ENCODE results near the gene WDR37.

The WDR37 gene

GRCh38 chr10:1132584-1132983, 76.4 kb downstream of the WDR37 start:
- no peak for TF ChIP-seq CTCF (conservative IDR thresholded peaks at IDR 0.05; ENCODE audit: low read depth, low read length)
- no peak overlapping the region for H2AFZ ChIP-seq (ENCODE audit: low read depth)
- H3K9ac ChIP-seq, result no peak overlapping the region
- no peaks in the 10 kb centered on the region for H3K27me3 ChIP-seq (ENCODE audit: insufficient read depth, low read depth)
- no peak overlapping the region for H3K4me3 ChIP-seq (IDR thresholded peaks at IDR 0.05; ENCODE audit: insufficient read depth, low read depth, low read length)
- H3K36me3 ChIP-seq (ENCODE audit: insufficient read depth), result peaks cover 8% of the 10 kb centered on the region; the same call in 1 of the 2 replicates
- H3K27ac ChIP-seq, result no peak overlapping the region
- H3K79me2 ChIP-seq (ENCODE audit: insufficient read depth, low read depth), result no peaks in the 10 kb centered on the region
- no peaks in the 10 kb centered on the region for H4K20me1 ChIP-seq (ENCODE audit: insufficient read depth)
- H3K4me2 ChIP-seq, result no peak overlapping the region
- no peaks in the 10 kb centered on the region for H3K4me1 ChIP-seq (ENCODE audit: low read depth, poor library complexity, severe bottlenecking)

- Histone ChIP-seq H2AFZ (ENCODE audit: low read depth) (no peak overlapping the region), H3K79me2 (ENCODE audit: insufficient read depth, low read depth) (no peaks in the 10 kb centered on the region), H3K4me3 (IDR thresholded peaks at IDR 0.05; ENCODE audit: insufficient read depth, low read depth, low read length) (no peak overlapping the region), H3K4me2 (no peak overlapping the region), H3K36me3 (ENCODE audit: insufficient read depth) (peaks cover 8% of the 10 kb centered on the region; the same call in 1 of the 2 replicates), H4K20me1 (ENCODE audit: insufficient read depth) (no peaks in the 10 kb centered on the region), H3K9ac (no peak overlapping the region), H3K27ac (no peak overlapping the region), H3K4me1 (ENCODE audit: low read depth, poor library complexity, severe bottlenecking) (no peaks in the 10 kb centered on the region), H3K27me3 (ENCODE audit: insufficient read depth, low read depth) (no peaks in the 10 kb centered on the region)
- TF ChIP-seq CTCF (conservative IDR thresholded peaks at IDR 0.05; ENCODE audit: low read depth, low read length), result no peak
Observed at GRCh38 chr10:1133495-1134045, 77.4 kb downstream of the WDR37 start.

- H3K79me2 ChIP-seq (ENCODE audit: insufficient read depth, low read depth), result no peaks in the 10 kb centered on the region
- no peak overlapping the region for H2AFZ ChIP-seq (ENCODE audit: low read depth)
- H3K4me2 ChIP-seq, result no peak overlapping the region
- no peaks in the 10 kb centered on the region for H3K4me1 ChIP-seq (ENCODE audit: low read depth, poor library complexity, severe bottlenecking)
- no peak overlapping the region for H3K9ac ChIP-seq
- TF ChIP-seq CTCF (conservative IDR thresholded peaks at IDR 0.05; ENCODE audit: low read depth, low read length), result no peak
- H3K27ac ChIP-seq, result no peak overlapping the region
- H3K4me3 ChIP-seq (IDR thresholded peaks at IDR 0.05; ENCODE audit: insufficient read depth, low read depth, low read length), result no peak overlapping the region
- no peaks in the 10 kb centered on the region for H4K20me1 ChIP-seq (ENCODE audit: insufficient read depth)
- no peaks in the 10 kb centered on the region for H3K27me3 ChIP-seq (ENCODE audit: insufficient read depth, low read depth)
- H3K36me3 ChIP-seq (ENCODE audit: insufficient read depth), result peaks cover 8% of the 10 kb centered on the region; the same call in 1 of the 2 replicates
Observed at GRCh38 chr10:1134156-1134555, 78.0 kb downstream of the WDR37 start.

- Histone ChIP-seq H3K27me3 (ENCODE audit: insufficient read depth, low read depth) (no peaks in the 10 kb centered on the region), H4K20me1 (ENCODE audit: insufficient read depth) (no peaks in the 10 kb centered on the region), H3K4me3 (IDR thresholded peaks at IDR 0.05; ENCODE audit: insufficient read depth, low read depth, low read length) (no peak overlapping the region), H3K27ac (no peak overlapping the region), H3K36me3 (ENCODE audit: insufficient read depth) (no peaks in the 10 kb centered on the region), H3K79me2 (ENCODE audit: insufficient read depth, low read depth) (no peaks in the 10 kb centered on the region), H3K4me2 (no peak overlapping the region), H2AFZ (ENCODE audit: low read depth) (no peak overlapping the region), H3K4me1 (ENCODE audit: low read depth, poor library complexity, severe bottlenecking) (no peaks in the 10 kb centered on the region), H3K9ac (no peak overlapping the region)
- no peak for TF ChIP-seq CTCF (conservative IDR thresholded peaks at IDR 0.05; ENCODE audit: low read depth, low read length)
Observed at GRCh38 chr10:1136268-1136667, 80.1 kb downstream of the WDR37 start.
